SU-DHL-6 (cell line): ENCODE results near the gene MEMO1.
"Not testable (repeated sequence)": the region's sequence is repeated elsewhere in the genome, so short reads cannot be mapped to it uniquely, and the experiment has no call there.

Source experiments
- CTCF ChIP-seq: fragments of 200-600 bp; sonication (generic); IDR thresholded peaks from one replicate; pipeline ENCODE4 v1.5.1; 2017; ENCODE audit warnings: antibody characterized with exemption, mild to moderate bottlenecking, low read length, moderate library complexity; ENCODE audit not compliant: insufficient read depth, poor library complexity, severe bottlenecking
- EZH2phosphoT487 ChIP-seq: fragments of 200-600 bp; sonication (generic), shearing (Covaris generic); conservative IDR thresholded peaks from 2 replicates; pipeline ENCODE4 v1.6.1; 2018; ENCODE audit warnings: mild to moderate bottlenecking, antibody characterized with exemption, low read length, moderate library complexity, mixed read lengths

- TF ChIP-seq CTCF, EZH2phosphoT487: not testable (repeated sequence)
Measured at GRCh38 chr2:31863015-31863656, 147.7 kb downstream of the MEMO1 start.
